ENCODE measurements around the gene MAP3K10.

GRCh38 chr19:40262422-40262821, 71.2 kb downstream of the MAP3K10 start:
- TF ChIP-seq, protein P1, sequence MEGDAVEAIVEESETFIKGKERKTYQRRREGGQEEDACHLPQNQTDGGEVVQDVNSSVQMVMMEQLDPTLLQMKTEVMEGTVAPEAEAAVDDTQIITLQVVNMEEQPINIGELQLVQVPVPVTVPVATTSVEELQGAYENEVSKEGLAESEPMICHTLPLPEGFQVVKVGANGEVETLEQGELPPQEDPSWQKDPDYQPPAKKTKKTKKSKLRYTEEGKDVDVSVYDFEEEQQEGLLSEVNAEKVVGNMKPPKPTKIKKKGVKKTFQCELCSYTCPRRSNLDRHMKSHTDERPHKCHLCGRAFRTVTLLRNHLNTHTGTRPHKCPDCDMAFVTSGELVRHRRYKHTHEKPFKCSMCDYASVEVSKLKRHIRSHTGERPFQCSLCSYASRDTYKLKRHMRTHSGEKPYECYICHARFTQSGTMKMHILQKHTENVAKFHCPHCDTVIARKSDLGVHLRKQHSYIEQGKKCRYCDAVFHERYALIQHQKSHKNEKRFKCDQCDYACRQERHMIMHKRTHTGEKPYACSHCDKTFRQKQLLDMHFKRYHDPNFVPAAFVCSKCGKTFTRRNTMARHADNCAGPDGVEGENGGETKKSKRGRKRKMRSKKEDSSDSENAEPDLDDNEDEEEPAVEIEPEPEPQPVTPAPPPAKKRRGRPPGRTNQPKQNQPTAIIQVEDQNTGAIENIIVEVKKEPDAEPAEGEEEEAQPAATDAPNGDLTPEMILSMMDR (conservative IDR thresholded peaks at IDR 0.05): no peak
- no peak for TF ChIP-seq ZFX (IDR thresholded peaks at IDR 0.05)
